Measurements from ENCODE around the gene MRPL30. TPM values are rescaled to one million over a fixed set of nuclear protein-coding genes. Genes with fewer than 3 reads are reported as not detected.
"Not testable (repeated sequence)": the region's sequence is repeated elsewhere in the genome, so short reads cannot be mapped to it uniquely, and the experiment has no call there.

Gene MRPL30
- total RNA-seq, 1 experiment from 2014 or later = 25.6 TPM

GRCh38 chr2:99216096-99216495, 35.1 kb downstream of the MRPL30 start:
- no TSS peak for BruUV-seq (replicated peaks)
- TF ChIP-seq SIN3A (IDR thresholded peaks at IDR 0.05; ENCODE audit: borderline replicate concordance, insufficient read depth, low read depth, low read length) = no peak
- TF ChIP-seq POLR2AphosphoS5 (IDR thresholded peaks at IDR 0.05; ENCODE audit: low read depth, low read length) = no peak
- TF ChIP-seq, protein P1, sequence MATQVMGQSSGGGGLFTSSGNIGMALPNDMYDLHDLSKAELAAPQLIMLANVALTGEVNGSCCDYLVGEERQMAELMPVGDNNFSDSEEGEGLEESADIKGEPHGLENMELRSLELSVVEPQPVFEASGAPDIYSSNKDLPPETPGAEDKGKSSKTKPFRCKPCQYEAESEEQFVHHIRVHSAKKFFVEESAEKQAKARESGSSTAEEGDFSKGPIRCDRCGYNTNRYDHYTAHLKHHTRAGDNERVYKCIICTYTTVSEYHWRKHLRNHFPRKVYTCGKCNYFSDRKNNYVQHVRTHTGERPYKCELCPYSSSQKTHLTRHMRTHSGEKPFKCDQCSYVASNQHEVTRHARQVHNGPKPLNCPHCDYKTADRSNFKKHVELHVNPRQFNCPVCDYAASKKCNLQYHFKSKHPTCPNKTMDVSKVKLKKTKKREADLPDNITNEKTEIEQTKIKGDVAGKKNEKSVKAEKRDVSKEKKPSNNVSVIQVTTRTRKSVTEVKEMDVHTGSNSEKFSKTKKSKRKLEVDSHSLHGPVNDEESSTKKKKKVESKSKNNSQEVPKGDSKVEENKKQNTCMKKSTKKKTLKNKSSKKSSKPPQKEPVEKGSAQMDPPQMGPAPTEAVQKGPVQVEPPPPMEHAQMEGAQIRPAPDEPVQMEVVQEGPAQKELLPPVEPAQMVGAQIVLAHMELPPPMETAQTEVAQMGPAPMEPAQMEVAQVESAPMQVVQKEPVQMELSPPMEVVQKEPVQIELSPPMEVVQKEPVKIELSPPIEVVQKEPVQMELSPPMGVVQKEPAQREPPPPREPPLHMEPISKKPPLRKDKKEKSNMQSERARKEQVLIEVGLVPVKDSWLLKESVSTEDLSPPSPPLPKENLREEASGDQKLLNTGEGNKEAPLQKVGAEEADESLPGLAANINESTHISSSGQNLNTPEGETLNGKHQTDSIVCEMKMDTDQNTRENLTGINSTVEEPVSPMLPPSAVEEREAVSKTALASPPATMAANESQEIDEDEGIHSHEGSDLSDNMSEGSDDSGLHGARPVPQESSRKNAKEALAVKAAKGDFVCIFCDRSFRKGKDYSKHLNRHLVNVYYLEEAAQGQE (IDR thresholded peaks at IDR 0.05; ENCODE audit: insufficient read depth in 1 of 2, low read depth in 2 of 2, low read length in 1 of 2) = no peak
- TF ChIP-seq, protein P2, sequence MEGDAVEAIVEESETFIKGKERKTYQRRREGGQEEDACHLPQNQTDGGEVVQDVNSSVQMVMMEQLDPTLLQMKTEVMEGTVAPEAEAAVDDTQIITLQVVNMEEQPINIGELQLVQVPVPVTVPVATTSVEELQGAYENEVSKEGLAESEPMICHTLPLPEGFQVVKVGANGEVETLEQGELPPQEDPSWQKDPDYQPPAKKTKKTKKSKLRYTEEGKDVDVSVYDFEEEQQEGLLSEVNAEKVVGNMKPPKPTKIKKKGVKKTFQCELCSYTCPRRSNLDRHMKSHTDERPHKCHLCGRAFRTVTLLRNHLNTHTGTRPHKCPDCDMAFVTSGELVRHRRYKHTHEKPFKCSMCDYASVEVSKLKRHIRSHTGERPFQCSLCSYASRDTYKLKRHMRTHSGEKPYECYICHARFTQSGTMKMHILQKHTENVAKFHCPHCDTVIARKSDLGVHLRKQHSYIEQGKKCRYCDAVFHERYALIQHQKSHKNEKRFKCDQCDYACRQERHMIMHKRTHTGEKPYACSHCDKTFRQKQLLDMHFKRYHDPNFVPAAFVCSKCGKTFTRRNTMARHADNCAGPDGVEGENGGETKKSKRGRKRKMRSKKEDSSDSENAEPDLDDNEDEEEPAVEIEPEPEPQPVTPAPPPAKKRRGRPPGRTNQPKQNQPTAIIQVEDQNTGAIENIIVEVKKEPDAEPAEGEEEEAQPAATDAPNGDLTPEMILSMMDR (IDR thresholded peaks at IDR 0.05) = no peak
- TF ChIP-seq TCF7L2 (IDR thresholded peaks at IDR 0.05; ENCODE audit: low read depth, low read length) = no peak
- Histone ChIP-seq H3K27me3 (ENCODE audit: control insufficient read depth, insufficient read depth, low read length) (no peaks in the 10 kb centered on the region), H3K4me3 (ENCODE audit: low read depth in 2 of 2, low read length in 2 of 2) (no peak overlapping the region), H3K36me3 (ENCODE audit: control insufficient read depth, insufficient read depth, low read length) (no peaks in the 10 kb centered on the region), H3K27ac (ENCODE audit: low read length) (no peak overlapping the region), H3K4me1 (ENCODE audit: control insufficient read depth, insufficient read depth, low read length) (no peaks in the 10 kb centered on the region), H3K9me3 (ENCODE audit: control insufficient read depth, insufficient read depth, low read depth, low read length) (no peaks in the 10 kb centered on the region)
- ChIA-PET POLR2A (no interaction called here), CTCF (no interaction called here)
- intact Hi-C loops (cut with micrococcal nuclease; ENCODE audit: unreplicated experiment) (no loop called here), in situ Hi-C loops (cut with HindIII; ENCODE audit: low pct_unique_long_range_greater_than_20kb, low sequenced_read_pairs) (no loop called here)
- ATAC-seq = no peak
- DNase-seq (ENCODE audit: low read depth, low spot score) = no peak

DNA sequence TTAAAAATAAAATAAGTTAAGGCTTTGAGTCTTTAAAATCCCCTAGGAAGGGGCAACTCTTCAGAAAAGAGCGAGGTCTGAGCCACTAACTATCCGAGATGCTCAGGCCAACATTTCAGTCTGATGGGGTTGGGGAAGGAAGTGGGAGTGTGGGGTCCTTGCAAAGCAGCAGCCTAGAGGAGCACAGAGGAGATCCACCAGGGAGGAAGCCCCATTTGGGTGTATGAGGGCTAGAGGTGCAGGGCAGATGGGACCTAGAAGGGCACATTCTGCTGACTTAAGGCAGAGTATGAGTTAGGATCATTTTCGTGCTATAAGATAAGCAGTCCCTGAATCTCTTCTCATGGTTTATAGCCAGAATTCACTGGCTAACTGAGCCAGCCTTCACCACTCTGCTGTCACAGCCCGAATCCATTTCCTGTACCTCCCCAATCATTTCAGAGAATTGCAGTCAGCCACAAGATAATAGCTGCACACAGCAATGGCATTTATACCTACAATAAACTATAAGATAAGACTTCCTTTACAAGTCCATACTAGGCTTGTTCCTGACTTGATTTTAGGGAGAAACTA, 37.0 kb downstream of the MRPL30 start:
- POLR2A ChIA-PET = no interaction called here
- ATAC-seq = no peak
- Histone ChIP-seq H3K27me3 (ENCODE audit: control insufficient read depth, insufficient read depth, low read length) (no peaks in the 10 kb centered on the region), H3K36me3 (ENCODE audit: control insufficient read depth, insufficient read depth, low read length) (no peaks in the 10 kb centered on the region), H3K4me3 (ENCODE audit: low read depth in 2 of 2, low read length in 2 of 2) (no peak overlapping the region), H3K9me3 (ENCODE audit: control insufficient read depth, insufficient read depth, low read depth, low read length) (no peaks in the 10 kb centered on the region), H3K27ac (ENCODE audit: low read length) (no peak overlapping the region), H3K4me1 (ENCODE audit: control insufficient read depth, insufficient read depth, low read length) (no peaks in the 10 kb centered on the region)
- BruUV-seq (replicated peaks) = no TSS peak
- intact Hi-C loops (cut with micrococcal nuclease; ENCODE audit: unreplicated experiment) (no loop called here), in situ Hi-C loops (cut with HindIII; ENCODE audit: low pct_unique_long_range_greater_than_20kb, low sequenced_read_pairs) (no loop called here)
- DNase-seq (ENCODE audit: low read depth, low spot score) = no peak
- TF ChIP-seq POLR2AphosphoS5 (IDR thresholded peaks at IDR 0.05; ENCODE audit: low read depth, low read length) = no peak
- TF ChIP-seq, protein P2 (IDR thresholded peaks at IDR 0.05) = no peak
- no peak for TF ChIP-seq SIN3A (IDR thresholded peaks at IDR 0.05; ENCODE audit: borderline replicate concordance, insufficient read depth, low read depth, low read length)
- TF ChIP-seq, protein P1 (IDR thresholded peaks at IDR 0.05; ENCODE audit: insufficient read depth in 1 of 2, low read depth in 2 of 2, low read length in 1 of 2) = no peak
- no peak for TF ChIP-seq TCF7L2 (IDR thresholded peaks at IDR 0.05; ENCODE audit: low read depth, low read length)
- CTCF ChIA-PET = no interaction called here

DNA sequence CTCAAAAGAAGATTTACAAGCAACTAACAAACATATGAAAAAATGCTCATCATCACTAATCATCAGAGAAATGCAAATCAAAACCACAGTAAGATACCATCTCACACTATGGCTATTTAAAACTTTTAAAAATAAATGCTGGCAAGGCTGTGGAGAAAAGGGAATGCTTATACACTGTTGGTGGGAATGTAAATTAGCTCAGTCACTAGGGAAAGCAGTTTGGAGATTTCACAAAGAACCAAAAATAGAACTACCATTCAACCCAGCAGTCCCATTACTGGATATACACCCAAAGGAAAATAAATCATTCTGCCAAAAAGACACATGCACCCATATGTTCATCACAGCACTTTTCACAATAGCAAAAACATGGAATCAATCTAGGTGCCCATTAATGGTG, 52.2 kb downstream of the MRPL30 start:
- CTCF ChIA-PET; BruUV-seq (replicated peaks); in situ Hi-C loops (cut with HindIII; ENCODE audit: low pct_unique_long_range_greater_than_20kb, low sequenced_read_pairs): not testable (repeated sequence)

More for the DNA sequence above, 52.2 kb downstream of the MRPL30 start:
- H3K4me3 ChIP-seq (ENCODE audit: low read depth in 2 of 2, low read length in 2 of 2); H3K27me3 ChIP-seq (ENCODE audit: control insufficient read depth, insufficient read depth, low read length); H3K36me3 ChIP-seq (ENCODE audit: control insufficient read depth, insufficient read depth, low read length); H3K27ac ChIP-seq (ENCODE audit: low read length); intact Hi-C loops (cut with micrococcal nuclease; ENCODE audit: unreplicated experiment); H3K9me3 ChIP-seq (ENCODE audit: control insufficient read depth, insufficient read depth, low read depth, low read length); H3K4me1 ChIP-seq (ENCODE audit: control insufficient read depth, insufficient read depth, low read length); DNase-seq (ENCODE audit: low read depth, low spot score); ATAC-seq; POLR2A ChIA-PET: not testable (repeated sequence)
